ENCODE measurements around the gene FBRS.

- TF ChIP-seq ISL1 (CRISPR knock-in tag; IDR thresholded peaks at IDR 0.05) (no peak), ARNTL (CRISPR knock-in tag; IDR thresholded peaks at IDR 0.05; ENCODE audit: borderline replicate concordance, low read depth) (no peak), ZNF8 (CRISPR knock-in tag; IDR thresholded peaks at IDR 0.05) (no peak), SNAI2 (CRISPR knock-in tag; IDR thresholded peaks at IDR 0.05) (no peak), RARB (CRISPR knock-in tag; IDR thresholded peaks at IDR 0.05) (no peak), CREB5 (CRISPR knock-in tag; IDR thresholded peaks at IDR 0.05; ENCODE audit: low read depth) (no peak), PPARA (CRISPR knock-in tag; IDR thresholded peaks at IDR 0.05; ENCODE audit: borderline replicate concordance) (no peak), ESRRG (CRISPR knock-in tag; IDR thresholded peaks at IDR 0.05) (no peak), ZFP30 (CRISPR knock-in tag; IDR thresholded peaks at IDR 0.05) (no peak), CSDC2 (CRISPR knock-in tag; IDR thresholded peaks at IDR 0.05) (no peak)
Measured at GRCh38 chr16:30633526-30633925, 24.7 kb upstream of the FBRS start.

Data from SK-N-SH treated with all-trans-retinoic acid at 6 μM for 48 hours (cell line).